ENCODE measurements around the gene SSBP4. TPM values are rescaled to one million over a fixed set of nuclear protein-coding genes. Genes with fewer than 3 reads are reported as not detected.

The SSBP4 gene
- total and polyA plus RNA-seq, 2 donors (not counting 3 experiments of a cell fraction or from before 2014, with no cell fraction given), result 89.6 to 151 TPM

- Histone ChIP-seq H3K9ac (replicated peaks; ENCODE audit: extremely low read depth, insufficient read depth, low read length) (no peak overlapping the region), H4K20me1 (replicated peaks; ENCODE audit: control insufficient read depth, extremely low read depth, insufficient read depth, low read length) (no peaks in the 10 kb centered on the region), H3K27ac (ENCODE audit: insufficient read depth, low read depth, low read length) (no peak overlapping the region), H3K4me2 (ENCODE audit: insufficient read depth, low read length) (no peak overlapping the region), H3K4me1 (ENCODE audit: control insufficient read depth, extremely low read depth, insufficient read depth, low read length) (peaks cover 7% of the 10 kb centered on the region), H3K36me3 (ENCODE audit: control insufficient read depth in 2 of 2, extremely low read depth in 1 of 2, insufficient read depth in 2 of 2, low read length in 2 of 2) (peaks cover 0 to 9% of the 10 kb centered on the region in 2 experiments), H2AFZ (ENCODE audit: low read depth, low read length) (no peak overlapping the region), H3K4me3 (replicated peaks in 1 of 3; ENCODE audit: insufficient read depth in 1 of 3, low read depth in 1 of 3, low read length in 3 of 3) (no peak overlapping the region), H3K27me3 (ENCODE audit: control insufficient read depth in 2 of 2, insufficient read depth in 2 of 2, low read length in 2 of 2) (no peaks in the 10 kb centered on the region), H3K79me2 (ENCODE audit: control insufficient read depth, insufficient read depth, low read length) (peaks cover 26% of the 10 kb centered on the region), H3K9me3 (replicated peaks; ENCODE audit: control insufficient read depth, insufficient read depth, low read length) (no peaks in the 10 kb centered on the region), H3K9me1 (replicated peaks; ENCODE audit: control insufficient read depth, extremely low read depth, insufficient read depth, low read length) (no peaks in the 10 kb centered on the region)
- POLR2A ChIA-PET, result no interaction called here
- FAIRE-seq (no peak), DNase-seq (ENCODE audit: low read depth, low spot score) (no peak)
- dilution Hi-C loops (cut with MboI; ENCODE audit: extremely low pct_ligation_motif_present, low sequenced_read_pairs) (no loop called here), intact Hi-C loops (cut with micrococcal nuclease) (loop anchor here (5.0 kb wide), 1 partner anchor 98 kb away; the partner anchor contains the start of gene UBA52)
- CTCF ChIA-PET, result interaction anchor here (0.9 to 1.1 kb wide), 3 partner anchors 15 to 120 kb away, joined by 3 to 5 read pairs (median 3); no protein-coding TSS in a partner anchor
- BruUV-seq (replicated peaks), result no TSS peak
- no peak for TF ChIP-seq EZH2 (IDR thresholded peaks at IDR 0.05; ENCODE audit: borderline replicate concordance, low read depth, low read length, severe bottlenecking)
- no peak for TF ChIP-seq JUN (IDR thresholded peaks at IDR 0.05; ENCODE audit: borderline replicate concordance, insufficient read depth, insufficient read length, low read depth)
- TF ChIP-seq POLR2A (IDR thresholded peaks at IDR 0.05; ENCODE audit: low read depth, low read length), result no peak
- TF ChIP-seq MYC (IDR thresholded peaks at IDR 0.05; ENCODE audit: low read depth, low read length), result no peak
- no peak for TF ChIP-seq MAX (IDR thresholded peaks at IDR 0.05; ENCODE audit: insufficient read depth, insufficient read length)
- TF ChIP-seq FOS (IDR thresholded peaks at IDR 0.05; ENCODE audit: borderline replicate concordance, insufficient read depth, low read length), result no peak
- no peak for TF ChIP-seq POLR2AphosphoS5 (IDR thresholded peaks at IDR 0.05; ENCODE audit: insufficient read depth, low read depth, low read length)
- no peak for TF ChIP-seq GATA2 (IDR thresholded peaks at IDR 0.05; ENCODE audit: insufficient read depth, insufficient read length, low read depth, low read length)
- TF ChIP-seq CTCF (IDR thresholded peaks at IDR 0.05; ENCODE audit: extremely low read depth in 1 of 2, insufficient read depth in 1 of 2, low read depth in 1 of 2, low read length in 2 of 2), result no peak
Measured at GRCh38 chr19:18474366-18474887, 55.2 kb downstream of the SSBP4 start.
